ENCODE data around the gene GFER. TPM values are rescaled to one million over a fixed set of nuclear protein-coding genes. Genes with fewer than 3 reads are reported as not detected.

The GFER gene
- total and polyA plus RNA-seq, 4 donors, result 7.4 to 28.4 (median 15.1) TPM

DNA sequence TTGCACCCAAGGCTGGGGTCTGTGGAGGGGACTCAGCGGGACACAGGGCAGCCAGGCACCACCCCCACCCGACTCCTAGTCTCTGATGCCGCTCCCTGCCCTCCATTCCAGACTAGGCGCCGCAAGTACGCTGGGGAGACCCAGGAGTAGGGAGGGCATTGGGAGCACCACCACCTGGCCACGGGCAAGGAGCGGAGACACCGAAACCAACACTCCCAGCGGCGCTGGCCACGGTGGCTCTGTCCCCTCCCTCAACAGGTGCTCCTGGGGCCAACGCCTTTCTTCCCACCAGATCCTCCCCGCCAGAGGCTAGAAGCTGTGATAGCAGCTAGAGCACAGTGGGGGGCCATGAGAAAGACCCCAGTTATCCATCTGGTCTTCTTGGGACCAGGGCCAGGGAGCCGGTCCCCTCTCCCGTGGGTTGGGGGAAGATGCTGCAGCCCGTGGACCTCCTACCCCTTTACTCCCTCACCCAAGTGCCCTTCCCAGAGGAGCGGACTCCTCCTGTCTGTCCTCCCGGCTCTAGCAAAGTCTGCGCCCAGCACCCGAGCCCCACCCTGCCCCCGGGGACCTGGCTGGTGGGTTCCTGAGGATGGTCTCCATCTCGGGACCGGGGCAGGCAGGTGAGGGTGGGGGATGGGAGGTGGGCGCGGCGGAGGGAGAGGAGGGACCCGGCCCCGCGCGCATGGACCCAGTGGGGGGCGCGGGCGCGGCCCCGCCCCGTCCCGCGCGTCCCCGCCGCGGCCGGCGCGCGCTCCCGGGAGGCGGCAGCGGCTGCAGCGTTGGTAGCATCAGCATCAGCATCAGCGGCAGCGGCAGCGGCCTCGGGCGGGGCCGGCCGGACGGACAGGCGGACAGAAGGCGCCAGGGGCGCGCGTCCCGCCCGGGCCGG, 5.5 kb downstream of the GFER start, which contains the start of gene SYNGR3:
Gene SYNGR3 (plus strand): TSS at position 762 of the 892 bp plus-strand sequence. CDS start 133 bp downstream, outside the sequence.
- Histone ChIP-seq H3K9me3 (ENCODE audit: control insufficient read depth in 4 of 4, low read length in 3 of 4) (no peaks in the 10 kb centered on the region), H3K4me3 (ENCODE audit: low read depth in 1 of 3, low read length in 3 of 3) (peak within 1 kb of the TSS in 1 of 3 donors; percentile 24), H3K27me3 (ENCODE audit: control insufficient read depth in 4 of 4, insufficient read depth in 4 of 4, low read length in 3 of 4) (peaks cover 0 to 9% (median 4%) of the 10 kb centered on the region in 4 donors), H3K9ac (ENCODE audit: low read depth in 1 of 2, low read length in 2 of 2) (no peak within 1 kb of the TSS), H3K4me1 (ENCODE audit: control insufficient read depth in 4 of 4, insufficient read depth in 4 of 4, low read length in 3 of 4) (peaks cover 13 to 42% (median 24%) of the 10 kb centered on the region in 4 donors), H3K36me3 (ENCODE audit: control insufficient read depth in 4 of 4, insufficient read depth in 3 of 4, low read depth in 1 of 4, low read length in 3 of 4) (peaks cover 0 to 17% (median under 1%) of the 10 kb centered on the region in 4 donors), H3K27ac (ENCODE audit: low read depth in 1 of 2, low read length in 2 of 2) (no peak within 1 kb of the TSS)
- TF ChIP-seq, protein P1, sequence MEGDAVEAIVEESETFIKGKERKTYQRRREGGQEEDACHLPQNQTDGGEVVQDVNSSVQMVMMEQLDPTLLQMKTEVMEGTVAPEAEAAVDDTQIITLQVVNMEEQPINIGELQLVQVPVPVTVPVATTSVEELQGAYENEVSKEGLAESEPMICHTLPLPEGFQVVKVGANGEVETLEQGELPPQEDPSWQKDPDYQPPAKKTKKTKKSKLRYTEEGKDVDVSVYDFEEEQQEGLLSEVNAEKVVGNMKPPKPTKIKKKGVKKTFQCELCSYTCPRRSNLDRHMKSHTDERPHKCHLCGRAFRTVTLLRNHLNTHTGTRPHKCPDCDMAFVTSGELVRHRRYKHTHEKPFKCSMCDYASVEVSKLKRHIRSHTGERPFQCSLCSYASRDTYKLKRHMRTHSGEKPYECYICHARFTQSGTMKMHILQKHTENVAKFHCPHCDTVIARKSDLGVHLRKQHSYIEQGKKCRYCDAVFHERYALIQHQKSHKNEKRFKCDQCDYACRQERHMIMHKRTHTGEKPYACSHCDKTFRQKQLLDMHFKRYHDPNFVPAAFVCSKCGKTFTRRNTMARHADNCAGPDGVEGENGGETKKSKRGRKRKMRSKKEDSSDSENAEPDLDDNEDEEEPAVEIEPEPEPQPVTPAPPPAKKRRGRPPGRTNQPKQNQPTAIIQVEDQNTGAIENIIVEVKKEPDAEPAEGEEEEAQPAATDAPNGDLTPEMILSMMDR (IDR thresholded peaks at IDR 0.05; ENCODE audit: low read depth, low read length, missing input control), result no peak
- TF ChIP-seq, protein P2, sequence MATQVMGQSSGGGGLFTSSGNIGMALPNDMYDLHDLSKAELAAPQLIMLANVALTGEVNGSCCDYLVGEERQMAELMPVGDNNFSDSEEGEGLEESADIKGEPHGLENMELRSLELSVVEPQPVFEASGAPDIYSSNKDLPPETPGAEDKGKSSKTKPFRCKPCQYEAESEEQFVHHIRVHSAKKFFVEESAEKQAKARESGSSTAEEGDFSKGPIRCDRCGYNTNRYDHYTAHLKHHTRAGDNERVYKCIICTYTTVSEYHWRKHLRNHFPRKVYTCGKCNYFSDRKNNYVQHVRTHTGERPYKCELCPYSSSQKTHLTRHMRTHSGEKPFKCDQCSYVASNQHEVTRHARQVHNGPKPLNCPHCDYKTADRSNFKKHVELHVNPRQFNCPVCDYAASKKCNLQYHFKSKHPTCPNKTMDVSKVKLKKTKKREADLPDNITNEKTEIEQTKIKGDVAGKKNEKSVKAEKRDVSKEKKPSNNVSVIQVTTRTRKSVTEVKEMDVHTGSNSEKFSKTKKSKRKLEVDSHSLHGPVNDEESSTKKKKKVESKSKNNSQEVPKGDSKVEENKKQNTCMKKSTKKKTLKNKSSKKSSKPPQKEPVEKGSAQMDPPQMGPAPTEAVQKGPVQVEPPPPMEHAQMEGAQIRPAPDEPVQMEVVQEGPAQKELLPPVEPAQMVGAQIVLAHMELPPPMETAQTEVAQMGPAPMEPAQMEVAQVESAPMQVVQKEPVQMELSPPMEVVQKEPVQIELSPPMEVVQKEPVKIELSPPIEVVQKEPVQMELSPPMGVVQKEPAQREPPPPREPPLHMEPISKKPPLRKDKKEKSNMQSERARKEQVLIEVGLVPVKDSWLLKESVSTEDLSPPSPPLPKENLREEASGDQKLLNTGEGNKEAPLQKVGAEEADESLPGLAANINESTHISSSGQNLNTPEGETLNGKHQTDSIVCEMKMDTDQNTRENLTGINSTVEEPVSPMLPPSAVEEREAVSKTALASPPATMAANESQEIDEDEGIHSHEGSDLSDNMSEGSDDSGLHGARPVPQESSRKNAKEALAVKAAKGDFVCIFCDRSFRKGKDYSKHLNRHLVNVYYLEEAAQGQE (IDR thresholded peaks at IDR 0.05), result no peak
- TF ChIP-seq HNF4A (conservative IDR thresholded peaks at IDR 0.05), result no peak
- TF ChIP-seq FOXA2 (IDR thresholded peaks at IDR 0.05), result no peak
- TF ChIP-seq HNF4G (IDR thresholded peaks at IDR 0.05), result no peak
- 8% methylated on average over 67 of the region's 67 CpGs for WGBS
- no peak for DNase-seq (ENCODE audit: low spot score)

DNA sequence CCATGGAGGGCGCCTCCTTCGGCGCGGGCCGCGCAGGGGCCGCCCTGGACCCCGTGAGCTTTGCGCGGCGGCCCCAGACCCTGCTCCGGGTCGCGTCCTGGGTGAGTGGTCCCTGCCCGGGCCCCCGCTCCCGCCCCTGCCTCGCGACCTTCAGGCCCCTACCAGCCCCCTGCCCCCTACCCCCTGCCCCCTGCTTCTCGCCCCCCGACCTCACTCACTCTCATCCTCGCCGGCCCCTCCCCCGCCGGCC, 6.0 kb downstream of the GFER start:
- TF ChIP-seq JUND (IDR thresholded peaks at IDR 0.05) (no peak), HNF4G (IDR thresholded peaks at IDR 0.05) (no peak), RXRA (IDR thresholded peaks at IDR 0.05) (no peak)
- Histone ChIP-seq H3K27me3 (ENCODE audit: control insufficient read depth in 4 of 4, insufficient read depth in 4 of 4, low read length in 3 of 4) (peaks cover 0 to 9% (median 4%) of the 10 kb centered on the region in 4 donors), H3K4me1 (ENCODE audit: control insufficient read depth in 4 of 4, insufficient read depth in 4 of 4, low read length in 3 of 4) (peaks cover 8 to 37% (median 20%) of the 10 kb centered on the region in 4 donors), H3K27ac (ENCODE audit: low read depth in 1 of 2, low read length in 2 of 2) (no peak overlapping the region), H3K9me3 (ENCODE audit: control insufficient read depth in 4 of 4, low read length in 3 of 4) (no peaks in the 10 kb centered on the region), H3K9ac (ENCODE audit: low read depth in 1 of 2, low read length in 2 of 2) (no peak overlapping the region), H3K4me3 (ENCODE audit: low read depth in 1 of 3, low read length in 3 of 3) (peak overlapping the region in 1 of 3 donors; percentile 24), H3K36me3 (ENCODE audit: control insufficient read depth in 4 of 4, insufficient read depth in 3 of 4, low read depth in 1 of 4, low read length in 3 of 4) (peaks cover 0 to 17% (median under 1%) of the 10 kb centered on the region in 4 donors)
- WGBS, result 2% methylated on average over 25 of the region's 25 CpGs
- no peak for DNase-seq (ENCODE audit: low spot score)

DNA sequence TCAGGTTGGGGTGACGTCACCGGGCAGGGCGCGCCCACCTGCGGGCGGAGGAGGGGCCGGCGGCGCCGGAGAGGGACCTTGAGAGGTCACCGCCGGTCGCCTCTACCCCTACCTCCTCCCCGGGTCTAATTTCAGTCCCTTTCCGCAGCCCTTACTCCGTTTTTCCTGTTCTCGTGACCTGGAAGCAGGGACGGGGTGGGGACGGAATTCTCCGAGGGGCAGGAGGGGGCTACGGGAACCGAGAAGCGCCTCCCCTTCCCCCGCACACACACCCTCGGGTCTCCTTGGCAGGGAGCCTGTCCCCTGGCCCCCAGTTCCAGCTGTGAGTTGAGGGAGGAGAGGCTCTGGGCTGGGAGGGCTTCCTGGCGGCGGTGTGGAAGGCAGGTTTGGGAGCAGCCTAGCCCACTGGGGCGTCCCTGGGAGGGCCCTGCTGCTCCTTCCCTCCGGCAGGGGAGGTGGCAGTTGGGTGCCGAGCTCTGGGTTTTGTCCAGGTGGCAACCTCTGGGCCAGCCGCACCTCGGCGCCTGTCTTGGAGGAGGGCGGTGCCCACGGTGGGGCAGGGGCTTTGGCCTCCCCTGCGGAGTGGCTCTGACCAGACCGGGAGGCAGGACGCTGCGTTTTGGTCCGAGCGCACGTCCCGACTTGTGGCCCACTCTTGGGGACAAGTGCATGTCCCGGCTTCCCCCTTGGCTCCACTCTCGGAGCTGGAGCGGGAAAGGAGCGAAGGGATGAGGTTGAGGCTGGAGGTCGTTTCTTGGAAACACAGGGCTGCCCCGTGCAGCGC, 6.5 kb downstream of the GFER start:
- Histone ChIP-seq H3K4me1 (ENCODE audit: control insufficient read depth in 4 of 4, insufficient read depth in 4 of 4, low read length in 3 of 4) (peaks cover 2 to 31% (median 17%) of the 10 kb centered on the region in 4 donors), H3K36me3 (ENCODE audit: control insufficient read depth in 4 of 4, insufficient read depth in 3 of 4, low read depth in 1 of 4, low read length in 3 of 4) (peaks cover 0 to 15% (median under 1%) of the 10 kb centered on the region in 4 donors), H3K27ac (ENCODE audit: low read depth in 1 of 2, low read length in 2 of 2) (no peak overlapping the region), H3K4me3 (ENCODE audit: low read depth in 1 of 3, low read length in 3 of 3) (peak overlapping the region in 1 of 3 donors; percentile 24), H3K9me3 (ENCODE audit: control insufficient read depth in 4 of 4, low read length in 3 of 4) (no peaks in the 10 kb centered on the region), H3K9ac (ENCODE audit: low read depth in 1 of 2, low read length in 2 of 2) (no peak overlapping the region), H3K27me3 (ENCODE audit: control insufficient read depth in 4 of 4, insufficient read depth in 4 of 4, low read length in 3 of 4) (peaks cover 0 to 9% (median 4%) of the 10 kb centered on the region in 4 donors)
- 8% methylated on average over 50 of the region's 50 CpGs for WGBS
- no peak for DNase-seq (ENCODE audit: low spot score)
- TF ChIP-seq, protein P3, sequence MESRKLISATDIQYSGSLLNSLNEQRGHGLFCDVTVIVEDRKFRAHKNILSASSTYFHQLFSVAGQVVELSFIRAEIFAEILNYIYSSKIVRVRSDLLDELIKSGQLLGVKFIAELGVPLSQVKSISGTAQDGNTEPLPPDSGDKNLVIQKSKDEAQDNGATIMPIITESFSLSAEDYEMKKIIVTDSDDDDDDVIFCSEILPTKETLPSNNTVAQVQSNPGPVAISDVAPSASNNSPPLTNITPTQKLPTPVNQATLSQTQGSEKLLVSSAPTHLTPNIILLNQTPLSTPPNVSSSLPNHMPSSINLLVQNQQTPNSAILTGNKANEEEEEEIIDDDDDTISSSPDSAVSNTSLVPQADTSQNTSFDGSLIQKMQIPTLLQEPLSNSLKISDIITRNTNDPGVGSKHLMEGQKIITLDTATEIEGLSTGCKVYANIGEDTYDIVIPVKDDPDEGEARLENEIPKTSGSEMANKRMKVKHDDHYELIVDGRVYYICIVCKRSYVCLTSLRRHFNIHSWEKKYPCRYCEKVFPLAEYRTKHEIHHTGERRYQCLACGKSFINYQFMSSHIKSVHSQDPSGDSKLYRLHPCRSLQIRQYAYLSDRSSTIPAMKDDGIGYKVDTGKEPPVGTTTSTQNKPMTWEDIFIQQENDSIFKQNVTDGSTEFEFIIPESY (IDR thresholded peaks at IDR 0.05), result no peak
- TF ChIP-seq FOXA2 (IDR thresholded peaks at IDR 0.05) (no peak), NR2F2 (IDR thresholded peaks at IDR 0.05) (no peak), RAD21 (IDR thresholded peaks at IDR 0.05) (no peak), JUND (IDR thresholded peaks at IDR 0.05) (no peak), GABPA (IDR thresholded peaks at IDR 0.05 in 1 of 2, conservative IDR thresholded peaks at IDR 0.05 in 1 of 2) (no peak), EGR1 (IDR thresholded peaks at IDR 0.05; ENCODE audit: low read depth in 2 of 2) (no peak), SP1 (IDR thresholded peaks at IDR 0.05) (no peak), HNF4G (IDR thresholded peaks at IDR 0.05) (no peak)
- TF ChIP-seq, protein P2 (IDR thresholded peaks at IDR 0.05), result no peak
